Astrocyte (in vitro differentiated cells and primary cell): ENCODE measurements around the gene IQGAP2. TPM values are rescaled to one million over a fixed set of nuclear protein-coding genes. Genes with fewer than 3 reads are reported as not detected.

Source experiments
- DNase-seq: peaks from one replicate; pipeline ENCODE4 v3.0.0-alpha.2; 2010; ENCODE audit warnings: low read depth
- FAIRE-seq: peaks from 2 replicates; lab custom pipeline; 2011; peaks lifted over from hg19 to GRCh38; lab: Jason Lieb, UNC
- H2AFZ ChIP-seq: 2 replicates; pipeline ENCODE4 v1.6.0; 2012; ENCODE audit warnings: low read depth, low read length, inconsistent platforms
- H3K27ac ChIP-seq: 2 replicates; pipeline ENCODE4 v1.5.1; 2011; ENCODE audit warnings: low read depth, low read length, inconsistent platforms
- H3K27me3 ChIP-seq: 2 replicates; pipeline ENCODE4 v1.6.0; 2011; ENCODE audit warnings: low read length, inconsistent platforms; ENCODE audit not compliant: insufficient read depth
- H3K36me3 ChIP-seq: 2 replicates; pipeline ENCODE4 v1.5.1; 2011; ENCODE audit warnings: low read length, inconsistent platforms; ENCODE audit not compliant: insufficient read depth
- H3K4me1 ChIP-seq: 2 replicates; pipeline ENCODE4 v1.5.1; 2011; ENCODE audit warnings: low read length, inconsistent platforms; ENCODE audit not compliant: insufficient read depth
- H3K4me2 ChIP-seq: 2 replicates; pipeline ENCODE4 v1.6.0; 2012; ENCODE audit warnings: low read length, inconsistent platforms
- H3K4me3 ChIP-seq: 2 replicates; pipeline ENCODE4 v1.5.1; 2011; ENCODE audit warnings: low read depth, mild to moderate bottlenecking, low read length, inconsistent platforms; ENCODE audit not compliant: insufficient read depth
- H3K79me2 ChIP-seq: 2 replicates; pipeline ENCODE4 v1.6.0; 2012; ENCODE audit warnings: mild to moderate bottlenecking, low read length, inconsistent platforms; ENCODE audit not compliant: insufficient read depth
- H3K9ac ChIP-seq: 2 replicates; pipeline ENCODE4 v1.6.0; 2012; ENCODE audit warnings: mild to moderate bottlenecking, low read length, inconsistent platforms
- H3K9me3 ChIP-seq: 2 replicates; pipeline ENCODE4 v1.5.1; 2012; ENCODE audit warnings: low read depth, mild to moderate bottlenecking, low read length, inconsistent platforms; ENCODE audit not compliant: insufficient read depth
- H4K20me1 ChIP-seq: 2 replicates; pipeline ENCODE4 v1.6.0; 2012; ENCODE audit warnings: low read length, inconsistent platforms; ENCODE audit not compliant: insufficient read depth
- H3K27ac Mint-ChIP-seq: one replicate; pipeline ENCODE4 v1.8.0; 2021; ENCODE audit warnings: mild to moderate bottlenecking, mixed read lengths; ENCODE audit not compliant: unreplicated experiment
- H3K27me3 Mint-ChIP-seq: one replicate; pipeline ENCODE4 v1.8.0; 2021; ENCODE audit warnings: low read depth, mixed read lengths; ENCODE audit not compliant: unreplicated experiment
- H3K36me3 Mint-ChIP-seq: one replicate; pipeline ENCODE4 v1.8.0; 2021; ENCODE audit warnings: low read depth, mixed read lengths; ENCODE audit not compliant: unreplicated experiment
- H3K4me1 Mint-ChIP-seq: one replicate; pipeline ENCODE4 v1.8.0; 2021; ENCODE audit warnings: low read depth, mixed read lengths; ENCODE audit not compliant: unreplicated experiment
- H3K4me3 Mint-ChIP-seq: one replicate; pipeline ENCODE4 v1.8.0; 2021; ENCODE audit warnings: mild to moderate bottlenecking, moderate library complexity, mixed read lengths; ENCODE audit not compliant: unreplicated experiment
- H3K9me3 Mint-ChIP-seq: one replicate; pipeline ENCODE4 v1.8.0; 2021; ENCODE audit warnings: mild to moderate bottlenecking, mixed read lengths; ENCODE audit not compliant: unreplicated experiment
- EZH2 ChIP-seq: IDR thresholded peaks from 2 replicates; pipeline ENCODE4 v1.6.1; 2012; ENCODE audit warnings: mild to moderate bottlenecking, low read length, inconsistent platforms; ENCODE audit not compliant: insufficient read depth
- total RNA-seq: library from RNA; stranded (reverse); gene quantifications from 2 replicates; pipeline ENCODE4 v1.2.1, GENCODE V29; 2021
- TF ChIP-seq, protein P1 (sequence below): IDR thresholded peaks from 2 replicates; pipeline ENCODE4 v1.5.1; 2011; ENCODE audit warnings: low read depth, mild to moderate bottlenecking, inconsistent platforms, low read length, moderate library complexity; ENCODE audit not compliant: insufficient read depth

IQGAP2 gene
- total RNA-seq, 1 donor from 2014 or later: 2.9 TPM

DNA sequence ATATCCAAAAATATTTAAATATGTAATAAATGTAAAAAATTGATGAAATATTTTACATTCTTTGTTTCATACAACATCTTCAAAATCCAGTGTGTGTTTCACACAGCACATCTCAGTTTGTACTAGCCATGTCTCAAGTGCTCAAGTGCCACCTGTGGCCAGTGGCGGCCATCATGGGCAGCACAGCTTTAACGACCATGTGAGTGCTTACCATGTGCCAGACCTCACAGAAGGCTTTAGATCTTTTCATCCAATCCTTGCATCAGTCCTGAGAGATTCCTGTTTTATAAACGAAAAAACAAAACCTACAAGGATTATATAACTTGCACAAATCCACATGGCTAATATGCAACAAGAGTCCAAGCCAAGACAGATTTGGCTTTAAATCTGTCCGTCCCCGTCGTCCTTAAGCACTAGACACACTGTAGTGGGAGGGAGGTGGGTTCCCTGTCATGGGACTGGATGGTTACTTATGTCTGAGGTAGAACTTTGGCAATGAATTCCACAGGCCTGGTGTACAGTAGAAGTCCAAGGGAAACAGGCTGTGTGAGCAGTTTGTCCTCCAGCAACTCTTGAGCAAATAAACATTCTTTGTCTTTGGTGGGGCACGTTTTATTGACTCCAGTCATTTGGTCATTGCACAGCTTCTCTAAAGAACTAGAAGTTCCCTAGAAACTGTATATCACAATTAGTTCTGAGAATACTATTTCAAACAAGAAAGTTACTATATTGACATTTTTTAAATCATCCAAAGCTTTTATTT, 287.8 kb downstream of the IQGAP2 start:
- peak overlapping the region; percentile 58 for H3K4me3 Mint-ChIP-seq
- H3K4me1 Mint-ChIP-seq: peaks cover 50% of the 10 kb centered on the region
- peaks cover 8% of the 10 kb centered on the region for H3K9me3 Mint-ChIP-seq
- Histone ChIP-seq H2AFZ (no peak overlapping the region), H3K27me3 (no peaks in the 10 kb centered on the region), H3K9me3 (no peaks in the 10 kb centered on the region), H3K27ac (peak overlapping the region; percentile 98), H3K36me3 (no peaks in the 10 kb centered on the region), H3K4me3 (no peak overlapping the region), H3K4me1 (peaks cover 34% of the 10 kb centered on the region), H4K20me1 (no peaks in the 10 kb centered on the region), H3K4me2 (peak overlapping the region; percentile 39), H3K79me2 (no peaks in the 10 kb centered on the region), H3K9ac (peak overlapping the region; percentile 55)
- H3K36me3 Mint-ChIP-seq: peaks cover 3% of the 10 kb centered on the region
- no peaks in the 10 kb centered on the region for H3K27me3 Mint-ChIP-seq
- peak overlapping the region; percentile 99 for H3K27ac Mint-ChIP-seq
- TF ChIP-seq EZH2: no peak
- TF ChIP-seq, protein P1, sequence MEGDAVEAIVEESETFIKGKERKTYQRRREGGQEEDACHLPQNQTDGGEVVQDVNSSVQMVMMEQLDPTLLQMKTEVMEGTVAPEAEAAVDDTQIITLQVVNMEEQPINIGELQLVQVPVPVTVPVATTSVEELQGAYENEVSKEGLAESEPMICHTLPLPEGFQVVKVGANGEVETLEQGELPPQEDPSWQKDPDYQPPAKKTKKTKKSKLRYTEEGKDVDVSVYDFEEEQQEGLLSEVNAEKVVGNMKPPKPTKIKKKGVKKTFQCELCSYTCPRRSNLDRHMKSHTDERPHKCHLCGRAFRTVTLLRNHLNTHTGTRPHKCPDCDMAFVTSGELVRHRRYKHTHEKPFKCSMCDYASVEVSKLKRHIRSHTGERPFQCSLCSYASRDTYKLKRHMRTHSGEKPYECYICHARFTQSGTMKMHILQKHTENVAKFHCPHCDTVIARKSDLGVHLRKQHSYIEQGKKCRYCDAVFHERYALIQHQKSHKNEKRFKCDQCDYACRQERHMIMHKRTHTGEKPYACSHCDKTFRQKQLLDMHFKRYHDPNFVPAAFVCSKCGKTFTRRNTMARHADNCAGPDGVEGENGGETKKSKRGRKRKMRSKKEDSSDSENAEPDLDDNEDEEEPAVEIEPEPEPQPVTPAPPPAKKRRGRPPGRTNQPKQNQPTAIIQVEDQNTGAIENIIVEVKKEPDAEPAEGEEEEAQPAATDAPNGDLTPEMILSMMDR: no peak
- FAIRE-seq: no peak
- DNase-seq: peak; percentile 65

DNA sequence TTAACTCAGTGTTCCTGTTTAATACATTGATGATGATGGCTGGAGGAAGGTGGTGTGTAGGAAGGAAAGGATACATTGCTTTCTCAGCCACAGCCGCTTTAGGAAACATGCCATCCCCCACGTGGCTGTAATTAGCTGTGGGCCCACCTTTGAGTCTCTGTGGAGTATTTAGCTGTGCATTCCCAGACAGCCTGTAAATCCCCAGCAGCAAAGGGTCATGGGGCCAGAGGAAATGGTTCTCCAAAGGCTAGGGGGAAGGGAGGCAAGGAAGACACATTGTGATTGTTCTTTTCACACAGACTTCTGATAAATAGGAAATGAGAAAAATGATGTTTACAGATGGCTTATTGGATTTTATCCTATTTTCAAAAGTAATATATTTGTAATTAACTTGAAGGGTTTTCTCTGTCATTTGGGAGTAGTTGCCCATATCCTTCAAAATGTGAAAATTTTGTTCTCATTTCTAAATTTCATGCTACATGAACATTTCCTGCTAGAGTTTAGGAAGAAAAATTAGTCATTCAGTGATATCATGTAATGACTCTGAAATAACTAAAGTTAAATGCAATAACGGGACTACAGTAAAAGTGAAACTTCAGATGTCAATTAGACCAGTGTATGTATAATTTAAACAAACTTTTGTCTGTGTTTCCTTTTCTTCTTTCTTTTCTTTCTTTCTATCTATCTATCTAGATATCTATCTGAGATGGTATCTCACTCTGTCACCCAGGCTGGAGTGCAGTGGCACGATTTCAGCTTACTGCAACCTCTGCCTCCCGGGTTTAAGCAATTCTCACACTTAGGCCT, 288.6 kb downstream of the IQGAP2 start:
- Histone ChIP-seq H3K4me1 (peaks cover 34% of the 10 kb centered on the region), H3K36me3 (no peaks in the 10 kb centered on the region), H3K27ac (peak overlapping the region; percentile 98), H3K9me3 (no peaks in the 10 kb centered on the region), H3K4me2 (peak overlapping the region; percentile 39), H2AFZ (peak overlapping the region; percentile 2), H4K20me1 (no peaks in the 10 kb centered on the region), H3K79me2 (no peaks in the 10 kb centered on the region), H3K27me3 (no peaks in the 10 kb centered on the region), H3K4me3 (no peak overlapping the region), H3K9ac (peak overlapping the region; percentile 55)
- Mint-ChIP-seq H3K9me3 (peaks cover 5% of the 10 kb centered on the region), H3K4me1 (peaks cover 54% of the 10 kb centered on the region), H3K27me3 (no peaks in the 10 kb centered on the region), H3K36me3 (peaks cover 3% of the 10 kb centered on the region), H3K4me3 (no peak overlapping the region), H3K27ac (peak overlapping the region; percentile 99)
- no peak for TF ChIP-seq EZH2
- TF ChIP-seq, protein P1: no peak
- FAIRE-seq: no peak
- peak; percentile 84 for DNase-seq
